Bronchial epithelial cell (primary cell): ENCODE data around the gene E2F7. TPM values are rescaled to one million over a fixed set of nuclear protein-coding genes. Genes with fewer than 3 reads are reported as not detected.
"Not testable (repeated sequence)": the region's sequence is repeated elsewhere in the genome, so short reads cannot be mapped to it uniquely, and the experiment has no call there.

ENCODE experiments used
- DNase-seq: peaks from one replicate; pipeline ENCODE4 v3.0.0-alpha.2; 2010; ENCODE audit warnings: low read depth
- FAIRE-seq: peaks from 2 replicates; lab custom pipeline; 2011; peaks lifted over from hg19 to GRCh38; lab: Jason Lieb, UNC
- H3K27me3 ChIP-seq: 2 replicates; pipeline ENCODE4 v1.5.1; 2011; ENCODE audit warnings: low read length; ENCODE audit not compliant: control insufficient read depth, insufficient read depth
- H3K36me3 ChIP-seq: 2 replicates; pipeline ENCODE4 v1.5.1; 2011; ENCODE audit warnings: low read length; ENCODE audit not compliant: control insufficient read depth, insufficient read depth
- H3K4me3 ChIP-seq: 2 replicates; pipeline ENCODE4 v1.5.1; 2011; ENCODE audit warnings: mild to moderate bottlenecking, low read depth, low read length, control low read depth
- CTCF ChIP-seq: IDR thresholded peaks from 2 replicates; pipeline ENCODE4 v1.5.1; 2011; ENCODE audit warnings: mild to moderate bottlenecking, moderate library complexity, low read length, control low read depth, inconsistent platforms; ENCODE audit not compliant: insufficient read depth, severe bottlenecking
- total RNA-seq: library from RNA; depleted of rRNA; stranded (reverse); fragments of >200 nt; gene quantifications from 2 replicates; pipeline ENCODE4 v1.2.1, GENCODE V29; 2014

E2F7 gene
- total RNA-seq, 1 donor from 2014 or later: 3.4 TPM

- no peak overlapping the region for H3K4me3 ChIP-seq
- DNase-seq (no peak), FAIRE-seq (no peak)
- H3K27me3 ChIP-seq: no peaks in the 10 kb centered on the region
- TF ChIP-seq CTCF: no peak
- H3K36me3 ChIP-seq: no peaks in the 10 kb centered on the region
Observed at GRCh38 chr12:77104286-77104685, 38.9 kb upstream of the E2F7 start.

- no peaks in the 10 kb centered on the region for H3K27me3 ChIP-seq
- FAIRE-seq (no peak), DNase-seq (peak; percentile 76)
- H3K36me3 ChIP-seq: no peaks in the 10 kb centered on the region
- TF ChIP-seq CTCF: no peak
- no peak overlapping the region for H3K4me3 ChIP-seq
Observed at GRCh38 chr12:77102691-77103090, 37.3 kb upstream of the E2F7 start.

- FAIRE-seq (no peak), DNase-seq (no peak)
Observed at GRCh38 chr12:77102123-77102522, 36.8 kb upstream of the E2F7 start.

GRCh38 chr12:77099799-77100198, 34.4 kb upstream of the E2F7 start:
- DNase-seq (no peak), FAIRE-seq (no peak)
- Histone ChIP-seq H3K4me3 (no peak overlapping the region), H3K27me3 (no peaks in the 10 kb centered on the region), H3K36me3 (no peaks in the 10 kb centered on the region)
- no peak for TF ChIP-seq CTCF

More at GRCh38 chr12:77102123-77102522, 36.8 kb upstream of the E2F7 start:
- Histone ChIP-seq H3K36me3 (no peaks in the 10 kb centered on the region), H3K4me3 (no peak overlapping the region), H3K27me3 (no peaks in the 10 kb centered on the region)
- TF ChIP-seq CTCF: no peak

- no peaks in the 10 kb centered on the region for H3K27me3 ChIP-seq
- no peak overlapping the region for H3K4me3 ChIP-seq
- no peak for TF ChIP-seq CTCF
- FAIRE-seq (no peak), DNase-seq (no peak)
- H3K36me3 ChIP-seq: no peaks in the 10 kb centered on the region
Observed at GRCh38 chr12:77097846-77098245, 32.5 kb upstream of the E2F7 start.

GRCh38 chr12:77092227-77092626, 26.9 kb upstream of the E2F7 start:
- not testable (repeated sequence) for H3K27me3 ChIP-seq, H3K4me3 ChIP-seq, FAIRE-seq, H3K36me3 ChIP-seq, DNase-seq
